ENCODE data around the gene TEX47. TPM values are rescaled to one million over a fixed set of nuclear protein-coding genes. Genes with fewer than 3 reads are reported as not detected.

TEX47 gene
- total RNA-seq, result not detected
- polyA plus RNA-seq, result not detected
- long read RNA-seq, donor 1, result 0 reads
- long read RNA-seq, donor 2, result 0 reads

- H3K4me1 ChIP-seq (ENCODE audit: control insufficient read depth in 1 of 2, insufficient read depth in 2 of 2, low read length in 2 of 2), result no peaks in the 10 kb centered on the region
- H3K27me3 ChIP-seq (ENCODE audit: control insufficient read depth in 1 of 2, insufficient read depth in 2 of 2, low read length in 1 of 2), result no peaks in the 10 kb centered on the region
- no peak within 1 kb of the TSS for H3K27ac ChIP-seq (ENCODE audit: low read depth in 1 of 2, low read length in 2 of 2)
- H3K4me3 ChIP-seq (ENCODE audit: low read length in 2 of 2), result no peak within 1 kb of the TSS
- WGBS, 2 donors, result 59 to 73% methylated on average over 7 of the region's 7 CpGs
- peak in 1 of 2 donors; percentile 32 for DNase-seq
- no peaks in the 10 kb centered on the region for H3K9me3 ChIP-seq (ENCODE audit: control insufficient read depth, low read length)
- intact Hi-C loops (cut with DNase I), result no loop called here
- no peak for ATAC-seq (ENCODE audit: low FRiP score)
- no peaks in the 10 kb centered on the region for H3K36me3 ChIP-seq (ENCODE audit: control insufficient read depth in 1 of 2, insufficient read depth in 2 of 2, low read length in 1 of 2)
Observed at GRCh38 chr7:88795553-88795952, at the start of gene TEX47. Gene TEX47 (minus strand): TSS chr7:88795737. CDS start chr7:88794942, 795 bp downstream.

DNA sequence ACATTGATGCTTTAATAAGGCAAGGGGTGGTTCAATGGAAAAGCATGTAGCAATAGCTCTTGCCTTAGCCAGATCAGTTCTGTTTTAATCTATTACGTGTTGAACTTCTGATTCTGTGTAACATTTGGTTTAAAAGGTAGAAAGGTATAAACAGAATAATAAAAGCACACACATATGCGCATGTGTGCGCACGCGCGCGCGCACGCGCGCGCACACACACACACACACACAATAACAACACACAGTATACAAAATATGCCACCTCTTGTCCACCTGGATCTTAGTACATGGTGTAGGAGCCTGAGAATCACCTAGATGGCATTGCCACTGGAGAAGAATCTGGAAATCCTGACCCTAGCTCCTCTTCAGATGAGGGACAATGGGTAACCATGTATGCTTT, 49.6 kb upstream of the TEX47 start:
- WGBS, 2 donors, result 89 to 92% methylated on average over 12 of the region's 12 CpGs
- intact Hi-C loops (cut with DNase I), result no loop called here
- H3K27ac ChIP-seq (ENCODE audit: low read depth in 1 of 2, low read length in 2 of 2), result no peak overlapping the region
- H3K4me1 ChIP-seq (ENCODE audit: control insufficient read depth in 1 of 2, insufficient read depth in 2 of 2, low read length in 2 of 2), result no peaks in the 10 kb centered on the region
- no peaks in the 10 kb centered on the region for H3K36me3 ChIP-seq (ENCODE audit: control insufficient read depth in 1 of 2, insufficient read depth in 2 of 2, low read length in 1 of 2)
- H3K9me3 ChIP-seq (ENCODE audit: control insufficient read depth, low read length), result no peaks in the 10 kb centered on the region
- H3K27me3 ChIP-seq (ENCODE audit: control insufficient read depth in 1 of 2, insufficient read depth in 2 of 2, low read length in 1 of 2), result no peaks in the 10 kb centered on the region
- H3K4me3 ChIP-seq (ENCODE audit: low read length in 2 of 2), result no peak overlapping the region
- DNase-seq, result no peak
- no peak for ATAC-seq (ENCODE audit: low FRiP score)

DNA sequence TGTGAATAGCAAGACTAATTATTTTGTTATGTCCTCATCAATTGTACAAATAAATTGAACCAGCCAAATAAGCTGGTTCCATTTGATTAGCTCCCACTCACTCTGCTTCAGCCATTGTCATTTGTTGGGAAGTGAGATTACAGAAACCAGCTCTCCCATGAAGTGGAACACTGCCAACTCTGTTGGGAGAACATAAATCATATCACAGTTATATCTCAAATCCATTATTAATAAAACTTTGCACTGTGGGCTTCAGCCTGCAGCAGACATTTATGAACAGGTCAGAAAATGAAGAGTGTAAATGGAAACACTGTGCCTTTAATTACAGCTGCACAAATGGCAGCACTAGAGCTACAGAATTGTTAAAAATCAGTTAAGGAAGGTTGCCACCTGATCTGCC, 46.7 kb upstream of the TEX47 start:
- intact Hi-C loops (cut with DNase I), result no loop called here

DNA sequence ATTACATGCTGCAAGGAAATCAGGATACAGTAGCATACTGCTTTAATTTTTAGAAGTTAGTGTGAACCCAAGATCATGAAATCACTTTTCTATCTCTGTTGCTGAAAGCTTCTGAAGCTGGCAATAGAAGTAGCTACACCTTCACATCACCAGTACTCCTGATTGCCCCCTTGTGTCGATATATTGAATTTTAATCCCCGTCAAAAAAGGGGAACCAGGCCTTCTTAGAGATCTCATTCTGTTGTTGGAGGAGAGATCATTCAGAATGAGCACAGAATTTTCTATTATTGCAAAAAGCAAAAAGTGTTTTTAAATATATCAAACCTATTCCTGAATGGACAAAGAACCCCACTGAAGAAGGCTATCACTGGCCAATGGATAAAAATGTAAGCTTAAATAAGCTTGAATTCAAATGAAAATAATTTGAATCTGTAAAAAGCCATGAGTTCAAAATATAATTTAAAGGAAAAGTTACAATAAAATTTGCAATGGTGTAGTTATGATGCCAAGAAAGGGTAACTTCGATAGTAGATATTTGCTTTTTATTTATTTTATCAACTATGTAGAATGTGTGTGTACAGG, 39.7 kb upstream of the TEX47 start:
- no peaks in the 10 kb centered on the region for H3K9me3 ChIP-seq (ENCODE audit: control insufficient read depth, low read length)
- ATAC-seq (ENCODE audit: low FRiP score), result no peak
- H3K4me3 ChIP-seq (ENCODE audit: low read length in 2 of 2), result no peak overlapping the region
- no peaks in the 10 kb centered on the region for H3K4me1 ChIP-seq (ENCODE audit: control insufficient read depth in 1 of 2, insufficient read depth in 2 of 2, low read length in 2 of 2)
- no peaks in the 10 kb centered on the region for H3K27me3 ChIP-seq (ENCODE audit: control insufficient read depth in 1 of 2, insufficient read depth in 2 of 2, low read length in 1 of 2)
- H3K36me3 ChIP-seq (ENCODE audit: control insufficient read depth in 1 of 2, insufficient read depth in 2 of 2, low read length in 1 of 2), result no peaks in the 10 kb centered on the region
- DNase-seq, result no peak
- intact Hi-C loops (cut with DNase I), result no loop called here
- WGBS, 2 donors, result 30 to 32% methylated on average over 3 of the region's 3 CpGs
- H3K27ac ChIP-seq (ENCODE audit: low read depth in 1 of 2, low read length in 2 of 2), result no peak overlapping the region

More for the DNA sequence above, 46.7 kb upstream of the TEX47 start:
- DNase-seq (no peak), ATAC-seq (ENCODE audit: low FRiP score) (no peak)
- Histone ChIP-seq H3K36me3 (ENCODE audit: control insufficient read depth in 1 of 2, insufficient read depth in 2 of 2, low read length in 1 of 2) (no peaks in the 10 kb centered on the region), H3K9me3 (ENCODE audit: control insufficient read depth, low read length) (no peaks in the 10 kb centered on the region), H3K4me1 (ENCODE audit: control insufficient read depth in 1 of 2, insufficient read depth in 2 of 2, low read length in 2 of 2) (no peaks in the 10 kb centered on the region), H3K27me3 (ENCODE audit: control insufficient read depth in 1 of 2, insufficient read depth in 2 of 2, low read length in 1 of 2) (no peaks in the 10 kb centered on the region), H3K4me3 (ENCODE audit: low read length in 2 of 2) (no peak overlapping the region), H3K27ac (ENCODE audit: low read depth in 1 of 2, low read length in 2 of 2) (no peak overlapping the region)

DNA sequence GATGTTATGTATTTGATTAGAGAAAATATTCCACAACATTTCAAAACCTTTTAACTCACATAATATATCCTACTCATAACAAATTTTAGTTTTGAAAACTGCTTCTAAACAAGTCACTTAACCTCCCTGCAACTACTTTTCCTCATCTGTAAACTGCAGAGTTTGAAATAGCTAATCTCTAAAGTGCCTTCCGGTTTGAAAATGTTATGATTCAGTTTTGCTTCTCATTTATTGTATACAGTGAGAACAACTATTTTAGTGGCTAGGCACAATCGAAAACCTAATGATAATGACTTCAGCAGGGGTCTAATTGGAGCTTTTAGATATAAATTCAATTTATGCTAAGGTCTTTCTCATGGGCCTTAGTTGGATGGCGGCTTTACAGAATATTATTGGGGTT, 30.7 kb upstream of the TEX47 start:
- WGBS, 2 donors, result 50 to 56% methylated on average over 3 of the region's 3 CpGs
- H3K27me3 ChIP-seq (ENCODE audit: control insufficient read depth in 1 of 2, insufficient read depth in 2 of 2, low read length in 1 of 2), result no peaks in the 10 kb centered on the region
- DNase-seq (no peak), ATAC-seq (ENCODE audit: low FRiP score) (no peak)
- intact Hi-C loops (cut with DNase I), result no loop called here
- H3K4me1 ChIP-seq (ENCODE audit: control insufficient read depth in 1 of 2, insufficient read depth in 2 of 2, low read length in 2 of 2), result no peaks in the 10 kb centered on the region
- H3K9me3 ChIP-seq (ENCODE audit: control insufficient read depth, low read length), result no peaks in the 10 kb centered on the region
- H3K27ac ChIP-seq (ENCODE audit: low read depth in 1 of 2, low read length in 2 of 2), result no peak overlapping the region
- no peaks in the 10 kb centered on the region for H3K36me3 ChIP-seq (ENCODE audit: control insufficient read depth in 1 of 2, insufficient read depth in 2 of 2, low read length in 1 of 2)
- H3K4me3 ChIP-seq (ENCODE audit: low read length in 2 of 2), result no peak overlapping the region

DNA sequence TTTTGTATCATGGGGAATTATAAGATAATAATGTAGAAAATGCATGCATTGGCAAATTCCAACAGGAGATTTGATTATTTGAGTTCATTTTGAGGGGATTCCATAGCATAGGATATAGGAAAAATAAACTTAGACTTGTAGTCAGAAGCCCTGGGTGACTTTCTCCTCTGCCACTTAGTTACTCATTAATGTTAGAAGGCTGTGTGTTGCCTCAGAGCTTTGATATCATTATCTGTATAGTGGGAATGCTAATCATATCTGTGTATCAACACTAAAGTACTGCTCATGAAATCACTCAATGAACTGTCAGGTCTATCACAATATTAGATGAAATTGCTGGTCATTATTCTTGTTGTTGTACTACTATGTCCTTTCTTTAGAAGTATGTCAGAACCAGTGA, 23.0 kb upstream of the TEX47 start:
- ATAC-seq (ENCODE audit: low FRiP score), result no peak
- no peak overlapping the region for H3K4me3 ChIP-seq (ENCODE audit: low read length in 2 of 2)
- H3K27me3 ChIP-seq (ENCODE audit: control insufficient read depth in 1 of 2, insufficient read depth in 2 of 2, low read length in 1 of 2), result no peaks in the 10 kb centered on the region
- DNase-seq, result no peak
- no peak overlapping the region for H3K27ac ChIP-seq (ENCODE audit: low read depth in 1 of 2, low read length in 2 of 2)
- no peaks in the 10 kb centered on the region for H3K36me3 ChIP-seq (ENCODE audit: control insufficient read depth in 1 of 2, insufficient read depth in 2 of 2, low read length in 1 of 2)
- no peaks in the 10 kb centered on the region for H3K9me3 ChIP-seq (ENCODE audit: control insufficient read depth, low read length)
- no peaks in the 10 kb centered on the region for H3K4me1 ChIP-seq (ENCODE audit: control insufficient read depth in 1 of 2, insufficient read depth in 2 of 2, low read length in 2 of 2)
- intact Hi-C loops (cut with DNase I), result no loop called here

DNA sequence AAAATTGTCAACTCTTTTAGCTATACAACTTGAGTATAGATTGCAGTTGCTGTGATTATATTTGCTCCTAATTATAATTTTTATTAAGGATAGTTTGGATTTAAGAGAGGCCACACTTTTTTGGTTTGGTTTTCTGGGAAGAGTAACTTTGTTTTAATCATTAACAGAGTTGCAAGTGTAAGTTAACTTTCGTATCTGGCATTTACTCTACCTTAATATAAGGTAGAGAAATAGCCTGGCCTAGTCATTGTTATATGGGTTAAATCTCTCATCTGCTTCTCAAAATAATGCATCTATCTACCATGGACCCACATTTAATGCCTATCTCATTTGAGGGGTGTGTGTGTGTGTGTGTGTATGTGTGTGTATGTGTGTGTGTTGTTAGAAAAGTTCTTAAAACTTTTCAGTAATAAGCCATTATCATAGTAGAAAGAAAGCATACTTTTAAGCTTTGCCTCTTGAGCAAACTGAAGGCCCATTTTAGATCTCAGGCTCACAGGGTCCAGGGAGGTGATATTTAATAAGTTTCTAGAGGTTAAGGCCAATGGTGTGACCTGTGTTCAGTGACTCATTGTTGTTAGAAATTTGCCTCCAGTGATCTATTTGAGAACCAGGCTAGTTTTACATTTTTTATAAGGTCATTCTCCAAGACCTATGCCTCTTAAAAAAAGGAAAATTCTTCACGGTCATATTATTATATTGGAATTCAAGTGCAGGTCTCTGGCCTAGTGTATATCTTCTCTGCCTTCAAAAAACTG, 10.9 kb upstream of the TEX47 start:
- Histone ChIP-seq H3K4me3 (ENCODE audit: low read length in 2 of 2) (no peak overlapping the region), H3K9me3 (ENCODE audit: control insufficient read depth, low read length) (no peaks in the 10 kb centered on the region), H3K27ac (ENCODE audit: low read depth in 1 of 2, low read length in 2 of 2) (no peak overlapping the region), H3K36me3 (ENCODE audit: control insufficient read depth in 1 of 2, insufficient read depth in 2 of 2, low read length in 1 of 2) (no peaks in the 10 kb centered on the region), H3K27me3 (ENCODE audit: control insufficient read depth in 1 of 2, insufficient read depth in 2 of 2, low read length in 1 of 2) (no peaks in the 10 kb centered on the region), H3K4me1 (ENCODE audit: control insufficient read depth in 1 of 2, insufficient read depth in 2 of 2, low read length in 2 of 2) (no peaks in the 10 kb centered on the region)
- intact Hi-C loops (cut with DNase I), result no loop called here
- no peak for ATAC-seq (ENCODE audit: low FRiP score)
- no peak for DNase-seq
- 63 to 70% methylated on average over 2 of the region's 2 CpGs for WGBS, 2 donors

- no peaks in the 10 kb centered on the region for H3K36me3 ChIP-seq (ENCODE audit: control insufficient read depth in 1 of 2, insufficient read depth in 2 of 2, low read length in 1 of 2)
Observed at GRCh38 chr7:88801046-88801445, 5.5 kb upstream of the TEX47 start.

DNA sequence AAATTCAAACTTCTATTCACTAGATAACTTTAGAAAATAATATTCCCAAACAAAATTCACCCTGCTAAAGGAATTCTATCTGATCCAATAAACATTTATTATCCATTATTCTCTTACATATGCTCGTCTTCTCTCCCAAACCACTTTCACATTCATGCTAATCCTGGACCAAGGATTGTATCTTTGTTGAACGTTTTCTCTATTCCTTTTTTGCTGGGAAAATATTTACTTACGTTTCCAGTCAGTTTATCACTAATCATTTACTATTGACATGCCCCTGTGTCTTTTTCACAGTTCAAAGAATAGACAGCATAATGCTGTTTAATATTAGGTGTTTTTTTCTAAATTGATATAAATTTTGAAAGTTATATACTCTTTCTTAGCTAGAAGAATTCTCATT, 3.2 kb downstream of the TEX47 start:
- Histone ChIP-seq H3K4me1 (ENCODE audit: control insufficient read depth in 1 of 2, insufficient read depth in 2 of 2, low read length in 2 of 2) (no peaks in the 10 kb centered on the region), H3K9me3 (ENCODE audit: control insufficient read depth, low read length) (no peaks in the 10 kb centered on the region), H3K4me3 (ENCODE audit: low read length in 2 of 2) (no peak overlapping the region), H3K36me3 (ENCODE audit: control insufficient read depth in 1 of 2, insufficient read depth in 2 of 2, low read length in 1 of 2) (no peaks in the 10 kb centered on the region), H3K27ac (ENCODE audit: low read depth in 1 of 2, low read length in 2 of 2) (no peak overlapping the region), H3K27me3 (ENCODE audit: control insufficient read depth in 1 of 2, insufficient read depth in 2 of 2, low read length in 1 of 2) (no peaks in the 10 kb centered on the region)
- 54 to 60% methylated on average over 3 of the region's 3 CpGs for whole genome bisulfite sequencing, 2 donors
- ATAC-seq (ENCODE audit: low FRiP score) (no peak), DNase-seq (no peak)
- intact Hi-C loops (cut with DNase I), result no loop called here

More at GRCh38 chr7:88801046-88801445, 5.5 kb upstream of the TEX47 start:
- Histone ChIP-seq H3K27ac (ENCODE audit: low read depth in 1 of 2, low read length in 2 of 2) (no peak overlapping the region), H3K27me3 (ENCODE audit: control insufficient read depth in 1 of 2, insufficient read depth in 2 of 2, low read length in 1 of 2) (no peaks in the 10 kb centered on the region), H3K4me3 (ENCODE audit: low read length in 2 of 2) (no peak overlapping the region), H3K9me3 (ENCODE audit: control insufficient read depth, low read length) (no peaks in the 10 kb centered on the region), H3K4me1 (ENCODE audit: control insufficient read depth in 1 of 2, insufficient read depth in 2 of 2, low read length in 2 of 2) (no peaks in the 10 kb centered on the region)
- ATAC-seq (ENCODE audit: low FRiP score), result no peak
- no peak for DNase-seq
- intact Hi-C loops (cut with DNase I), result no loop called here
- WGBS, 2 donors, result 61 to 64% methylated on average over 3 of the region's 3 CpGs

All from aorta (tissue), 5 donors.